Hypothalamus (tissue), 51 donors: Measurements from ENCODE around the gene JAZF1.

Experiments
- DNase-seq, 51 donors: peaks; one replicate each; lab custom pipeline; 2025; lab: John Stamatoyannopoulos, UW

Gene JAZF1

GRCh38 chr7:28060371-28060950, 120.1 kb downstream of the JAZF1 start:
- no peak for DNase-seq

GRCh38 chr7:28055161-28055544, 125.4 kb downstream of the JAZF1 start:
- no peak for DNase-seq

GRCh38 chr7:28054531-28055160, 125.9 kb downstream of the JAZF1 start:
- DNase-seq, result no peak

- no peak for DNase-seq
These were observed 127.7 kb downstream of the JAZF1 start for GRCh38 chr7:28052933-28053332.

GRCh38 chr7:28048694-28049093, 131.9 kb downstream of the JAZF1 start:
- no peak for DNase-seq

GRCh38 chr7:28046035-28046434, 134.6 kb downstream of the JAZF1 start:
- no peak for DNase-seq

GRCh38 chr7:28045592-28045991, 135.0 kb downstream of the JAZF1 start:
- DNase-seq, result no peak

GRCh38 chr7:28044825-28045224, 135.8 kb downstream of the JAZF1 start:
- no peak for DNase-seq

- DNase-seq, result no peak
These were observed 137.9 kb downstream of the JAZF1 start for GRCh38 chr7:28042721-28043120.

GRCh38 chr7:28041508-28042314, 138.9 kb downstream of the JAZF1 start:
- no peak for DNase-seq

GRCh38 chr7:28038175-28038797, 142.3 kb downstream of the JAZF1 start:
- DNase-seq, result no peak

GRCh38 chr7:28037220-28038010, 143.2 kb downstream of the JAZF1 start:
- peak in 1 of 51 donors; percentile 46 for DNase-seq

GRCh38 chr7:28036696-28037095, 143.9 kb downstream of the JAZF1 start:
- no peak for DNase-seq

- no peak for DNase-seq
These were observed 147.2 kb downstream of the JAZF1 start for GRCh38 chr7:28033386-28033785.

GRCh38 chr7:28032738-28033380, 147.7 kb downstream of the JAZF1 start:
- DNase-seq, result no peak

- no peak for DNase-seq
These were observed 151.5 kb downstream of the JAZF1 start for GRCh38 chr7:28029051-28029450.

- no peak for DNase-seq
These were observed 152.1 kb downstream of the JAZF1 start for GRCh38 chr7:28028471-28028870.

- DNase-seq, result no peak
These were observed 154.4 kb downstream of the JAZF1 start for GRCh38 chr7:28026237-28026636.

- no peak for DNase-seq
These were observed 155.7 kb downstream of the JAZF1 start for GRCh38 chr7:28024786-28025334.
